Subcutaneous adipose tissue (tissue), 4 donors: ENCODE results near the gene TRIO. TPM values are rescaled to one million over a fixed set of nuclear protein-coding genes. Genes with fewer than 3 reads are reported as not detected.

Experiments used
- CTCF ChIP-seq: fragments of 450-650 bp; IDR thresholded peaks from one replicate; pipeline ENCODE4 v1.5.1; 2016; ENCODE audit warnings: low read depth, mild to moderate bottlenecking, control low read depth, antibody characterized with exemption, moderate library complexity
- total RNA-seq, 4 donors: library from RNA; depleted of rRNA; stranded (reverse); fragments of >200 nt; gene quantifications; one replicate each; pipeline ENCODE4 v1.1.0, GENCODE V29; 2016

The TRIO gene
- total RNA-seq, 4 donors from 2014 or later = 193 to 238 (median 212) TPM

DNA sequence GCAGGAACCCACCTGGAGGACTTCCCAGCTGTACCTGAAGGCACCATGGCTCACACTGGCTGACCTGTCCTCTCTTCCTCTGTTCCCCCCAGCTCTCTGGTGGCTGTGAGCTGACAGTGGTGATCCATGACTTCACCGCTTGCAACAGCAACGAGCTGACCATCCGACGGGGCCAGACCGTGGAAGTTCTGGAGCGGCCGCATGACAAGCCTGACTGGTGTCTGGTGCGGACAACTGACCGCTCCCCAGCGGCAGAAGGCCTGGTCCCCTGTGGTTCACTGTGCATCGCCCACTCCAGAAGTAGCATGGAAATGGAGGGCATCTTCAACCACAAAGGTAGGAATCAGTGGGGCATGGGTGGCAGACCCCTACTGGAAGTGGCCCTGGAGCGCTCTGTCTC lies 276.5 kb downstream of the TRIO start:
- no peak for TF ChIP-seq CTCF

GRCh38 chr5:14420101-14420811 lies 277.1 kb downstream of the TRIO start:
- TF ChIP-seq CTCF = no peak

- no peak for TF ChIP-seq CTCF
Observed at GRCh38 chr5:14421851-14422250, 278.7 kb downstream of the TRIO start.

DNA sequence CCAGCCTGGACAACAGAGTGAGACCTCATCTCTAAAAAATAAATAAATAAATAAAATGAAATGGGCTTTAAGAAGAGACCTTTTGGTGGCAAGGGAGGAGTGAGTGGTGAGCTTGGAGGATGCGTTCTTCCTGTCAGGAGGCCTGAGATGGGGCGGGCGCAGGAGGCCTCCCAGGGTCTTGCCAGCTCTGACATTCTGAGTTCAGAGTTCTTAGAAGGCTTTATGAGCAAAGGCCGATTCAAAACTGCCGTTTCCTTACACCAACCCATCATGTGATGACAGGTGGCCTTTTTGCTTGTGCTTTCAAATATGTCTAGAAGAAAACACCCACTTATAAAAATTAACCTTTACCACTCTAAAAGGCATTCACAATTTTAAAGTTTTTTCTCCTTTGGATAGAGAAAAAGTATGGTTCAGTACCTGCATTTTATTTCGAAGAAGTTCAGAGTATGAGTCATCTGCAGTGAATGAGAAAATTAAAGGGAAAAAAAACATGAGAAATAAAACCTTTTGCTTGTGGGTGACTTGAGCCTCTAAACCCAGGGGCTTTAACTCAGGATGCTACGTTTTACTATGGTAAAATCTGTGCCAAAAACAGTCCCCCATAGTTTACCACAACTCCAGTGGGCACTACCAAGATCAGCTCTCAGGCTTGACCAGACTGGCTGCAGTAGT lies 281.0 kb downstream of the TRIO start:
- no peak for TF ChIP-seq CTCF

- TF ChIP-seq CTCF = no peak
Observed at GRCh38 chr5:14425559-14425958, 282.4 kb downstream of the TRIO start.

DNA sequence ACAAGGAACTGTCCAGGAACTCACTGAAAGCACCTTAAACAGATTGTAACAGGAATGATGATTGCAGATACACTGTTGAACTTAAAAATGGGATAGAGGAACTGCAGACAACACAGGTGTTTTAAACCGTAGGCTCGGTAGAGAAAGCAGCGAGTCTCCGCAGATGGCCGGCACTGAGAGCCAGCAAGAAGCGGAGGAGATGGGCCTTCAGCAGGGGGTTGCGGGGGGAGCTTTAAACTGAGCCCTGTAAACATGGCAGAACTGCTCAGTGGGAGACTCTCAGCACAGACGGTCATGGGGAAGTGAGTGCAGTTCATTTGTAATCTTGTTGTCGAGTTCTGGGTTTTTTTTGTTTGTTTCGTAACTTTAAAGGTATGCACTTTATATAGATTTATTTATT lies 283.4 kb downstream of the TRIO start:
- TF ChIP-seq CTCF = no peak

DNA sequence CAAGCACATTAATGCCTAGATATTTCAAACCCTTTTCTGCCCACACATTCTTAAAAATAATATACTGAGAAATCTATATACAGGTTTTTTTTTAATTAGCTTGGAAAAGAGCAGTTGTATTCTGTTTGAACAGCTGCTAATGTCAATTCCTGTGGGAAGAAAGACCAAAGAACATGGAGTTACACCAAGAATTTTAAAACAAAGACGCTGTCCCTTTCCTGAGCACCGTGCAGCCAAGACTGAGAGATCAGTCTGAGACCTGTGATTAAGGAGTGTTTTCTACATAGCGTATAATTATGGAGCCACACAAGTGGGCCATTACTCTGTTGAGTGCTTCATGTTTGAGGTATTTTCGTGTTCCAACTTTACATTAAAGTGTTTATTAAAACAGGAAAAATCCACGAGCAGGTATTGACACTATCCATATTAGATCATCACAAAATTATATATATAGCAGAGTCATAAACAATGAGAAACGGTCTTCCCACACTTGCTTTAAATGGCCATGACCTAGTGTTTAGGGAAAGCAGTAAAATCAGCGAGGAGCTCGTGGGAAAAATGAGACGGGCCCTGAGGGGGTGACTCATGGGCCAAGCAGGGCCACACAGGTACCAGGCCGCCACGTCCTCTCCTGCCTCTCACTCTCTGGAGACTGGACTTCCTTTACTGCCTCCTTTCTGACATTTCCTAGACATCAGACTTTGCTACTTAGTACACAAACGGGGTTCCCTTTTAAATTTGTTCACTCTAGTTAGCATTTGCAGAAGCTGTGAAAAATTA lies 285.4 kb downstream of the TRIO start:
- no peak for TF ChIP-seq CTCF
